GM12875 (cell line): ENCODE results near the gene COG3.

ENCODE experiments used
- H3K4me3 ChIP-seq: one replicate; pipeline ENCODE4 v1.5.1; 2011; ENCODE audit warnings: low read depth, low read length, control low read depth
- TF ChIP-seq, protein P1 (sequence below): IDR thresholded peaks from 2 replicates; pipeline ENCODE4 v1.5.1; 2011; ENCODE audit warnings: low read depth, mild to moderate bottlenecking, control low read depth, inconsistent platforms, low read length, moderate library complexity, borderline replicate concordance; ENCODE audit not compliant: insufficient read depth

The COG3 gene

DNA sequence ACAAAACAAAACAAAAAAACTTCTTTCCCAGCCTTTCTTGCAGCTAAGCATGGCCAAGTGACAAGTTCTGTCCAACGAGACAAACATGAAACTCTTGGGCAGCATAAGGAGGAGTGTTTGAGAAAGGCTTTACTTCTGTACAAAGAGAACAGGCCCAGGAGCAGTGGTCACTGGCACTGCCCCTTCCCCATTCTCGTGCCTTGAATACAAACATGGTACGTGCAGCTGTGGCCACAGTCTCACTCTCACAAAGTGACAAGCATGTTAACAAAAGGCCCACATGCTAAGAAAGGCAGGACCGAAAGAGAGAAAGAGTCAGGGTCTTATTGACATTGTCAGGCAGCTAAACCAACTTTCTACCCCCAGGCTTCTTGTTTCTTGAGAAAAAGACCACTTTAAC lies 26.8 kb upstream of the COG3 start:
- no peak overlapping the region for H3K4me3 ChIP-seq
- TF ChIP-seq, protein P1, sequence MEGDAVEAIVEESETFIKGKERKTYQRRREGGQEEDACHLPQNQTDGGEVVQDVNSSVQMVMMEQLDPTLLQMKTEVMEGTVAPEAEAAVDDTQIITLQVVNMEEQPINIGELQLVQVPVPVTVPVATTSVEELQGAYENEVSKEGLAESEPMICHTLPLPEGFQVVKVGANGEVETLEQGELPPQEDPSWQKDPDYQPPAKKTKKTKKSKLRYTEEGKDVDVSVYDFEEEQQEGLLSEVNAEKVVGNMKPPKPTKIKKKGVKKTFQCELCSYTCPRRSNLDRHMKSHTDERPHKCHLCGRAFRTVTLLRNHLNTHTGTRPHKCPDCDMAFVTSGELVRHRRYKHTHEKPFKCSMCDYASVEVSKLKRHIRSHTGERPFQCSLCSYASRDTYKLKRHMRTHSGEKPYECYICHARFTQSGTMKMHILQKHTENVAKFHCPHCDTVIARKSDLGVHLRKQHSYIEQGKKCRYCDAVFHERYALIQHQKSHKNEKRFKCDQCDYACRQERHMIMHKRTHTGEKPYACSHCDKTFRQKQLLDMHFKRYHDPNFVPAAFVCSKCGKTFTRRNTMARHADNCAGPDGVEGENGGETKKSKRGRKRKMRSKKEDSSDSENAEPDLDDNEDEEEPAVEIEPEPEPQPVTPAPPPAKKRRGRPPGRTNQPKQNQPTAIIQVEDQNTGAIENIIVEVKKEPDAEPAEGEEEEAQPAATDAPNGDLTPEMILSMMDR, result no peak

DNA sequence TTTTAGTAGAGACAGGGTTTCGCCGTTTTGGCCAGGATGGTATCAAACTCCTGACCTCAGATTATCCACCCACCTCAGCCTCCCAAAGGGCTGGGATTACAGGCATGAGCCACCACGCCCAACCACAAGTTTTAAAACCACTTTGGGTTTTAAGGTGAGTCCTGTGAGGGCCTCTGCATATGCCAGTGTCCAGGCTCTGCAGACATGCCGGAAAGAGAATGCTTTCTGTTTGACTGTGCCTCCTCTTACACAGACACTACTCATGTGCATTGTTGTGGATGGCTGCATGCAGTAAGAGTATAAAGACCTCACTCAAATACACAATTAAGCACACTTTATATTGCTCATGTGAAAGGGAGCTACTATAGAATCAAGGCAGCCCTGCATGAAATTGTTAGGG lies 25.7 kb upstream of the COG3 start:
- TF ChIP-seq, protein P1, result no peak
- H3K4me3 ChIP-seq, result no peak overlapping the region

DNA sequence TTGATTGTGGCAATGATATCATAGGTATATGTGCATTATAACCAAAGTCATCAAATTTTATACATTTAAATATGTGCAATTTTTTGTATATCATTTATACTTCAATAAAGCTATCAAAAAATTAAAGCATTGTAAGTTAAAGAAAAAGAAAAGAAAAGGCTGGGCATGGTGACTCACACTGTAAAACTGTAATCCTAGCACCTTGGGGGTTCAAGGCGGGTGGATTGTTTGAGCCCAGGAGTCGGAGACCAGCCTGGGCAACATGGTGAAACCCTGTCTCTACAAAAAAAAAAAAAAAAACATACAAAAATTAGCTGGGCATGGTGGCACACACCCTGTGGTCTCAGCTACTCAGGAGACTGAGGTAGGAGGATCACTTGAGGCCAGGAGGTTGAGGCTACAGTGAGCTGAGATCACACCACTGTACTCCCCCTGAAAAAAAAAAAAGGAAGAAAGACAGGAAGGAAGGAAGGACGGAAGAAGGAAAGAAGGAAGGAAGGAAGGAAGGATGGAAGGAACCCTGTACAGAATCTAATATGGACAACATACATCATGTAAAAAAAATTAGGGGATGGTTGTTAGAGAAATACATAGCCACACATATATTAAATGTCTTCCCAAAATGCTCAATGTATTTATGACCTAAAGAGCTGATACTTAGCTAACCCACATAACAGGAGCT lies 24.8 kb upstream of the COG3 start:
- no peak overlapping the region for H3K4me3 ChIP-seq
- TF ChIP-seq, protein P1, result no peak

DNA sequence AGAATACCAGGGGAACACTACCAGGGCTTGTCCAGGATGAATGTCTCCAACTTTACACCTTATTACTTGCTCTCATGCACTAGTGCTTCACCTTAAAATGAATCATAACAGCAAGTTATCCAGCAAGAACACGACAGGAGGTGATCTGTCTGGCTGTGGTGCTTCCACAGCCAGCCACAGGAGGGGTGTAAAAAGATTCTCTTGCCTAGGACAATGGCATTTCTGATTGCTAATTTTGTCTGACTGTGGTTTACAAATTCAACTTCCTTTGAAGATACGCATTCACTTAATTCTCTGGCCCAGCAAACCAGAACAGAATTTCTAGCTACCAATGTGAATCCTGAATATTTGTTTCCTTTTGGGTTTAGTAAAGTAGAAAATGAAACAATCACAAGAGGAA lies 23.1 kb upstream of the COG3 start:
- TF ChIP-seq, protein P1, result peak; percentile 38; the same call in 1 of the 2 replicates
- no peak overlapping the region for H3K4me3 ChIP-seq

DNA sequence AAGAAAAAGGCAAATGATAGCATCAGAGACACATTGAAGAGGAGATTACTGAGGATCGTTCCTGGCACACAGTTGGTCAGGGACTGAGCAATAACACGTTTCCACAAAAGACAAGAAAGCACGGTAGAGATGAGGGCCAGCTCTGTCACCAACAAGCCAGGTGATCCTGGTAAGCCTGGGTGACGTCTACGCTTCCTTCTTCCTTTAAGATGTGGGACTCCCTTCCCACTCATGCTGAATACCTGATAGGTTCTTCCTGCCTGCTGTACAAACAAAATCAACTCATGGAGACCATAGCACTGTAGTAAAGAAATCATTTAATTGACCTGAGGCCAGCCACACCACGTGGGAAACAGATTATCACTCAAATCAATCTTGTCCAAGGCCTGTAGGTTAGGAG lies 19.7 kb upstream of the COG3 start:
- no peak overlapping the region for H3K4me3 ChIP-seq
- TF ChIP-seq, protein P1, result no peak

DNA sequence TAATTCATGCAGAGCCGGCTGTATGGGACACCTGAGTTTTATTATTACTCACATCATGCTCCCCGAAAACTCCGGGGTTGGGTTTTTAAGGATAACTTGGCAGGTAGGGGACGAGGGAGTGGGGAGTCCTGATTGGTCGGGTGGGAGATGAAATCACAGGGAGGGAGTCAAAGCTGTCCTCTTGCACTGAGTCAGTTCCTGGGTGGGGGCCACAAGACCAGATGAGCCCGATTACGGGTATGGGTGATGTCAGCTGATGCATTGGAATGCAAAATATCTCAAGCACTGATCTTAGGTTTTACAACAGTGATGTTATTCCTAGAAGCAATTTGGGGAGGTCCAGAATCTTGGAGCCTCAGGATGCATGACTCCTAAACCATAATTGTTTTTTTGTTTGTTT lies 18.6 kb upstream of the COG3 start:
- TF ChIP-seq, protein P1, result no peak
- H3K4me3 ChIP-seq, result no peak overlapping the region

DNA sequence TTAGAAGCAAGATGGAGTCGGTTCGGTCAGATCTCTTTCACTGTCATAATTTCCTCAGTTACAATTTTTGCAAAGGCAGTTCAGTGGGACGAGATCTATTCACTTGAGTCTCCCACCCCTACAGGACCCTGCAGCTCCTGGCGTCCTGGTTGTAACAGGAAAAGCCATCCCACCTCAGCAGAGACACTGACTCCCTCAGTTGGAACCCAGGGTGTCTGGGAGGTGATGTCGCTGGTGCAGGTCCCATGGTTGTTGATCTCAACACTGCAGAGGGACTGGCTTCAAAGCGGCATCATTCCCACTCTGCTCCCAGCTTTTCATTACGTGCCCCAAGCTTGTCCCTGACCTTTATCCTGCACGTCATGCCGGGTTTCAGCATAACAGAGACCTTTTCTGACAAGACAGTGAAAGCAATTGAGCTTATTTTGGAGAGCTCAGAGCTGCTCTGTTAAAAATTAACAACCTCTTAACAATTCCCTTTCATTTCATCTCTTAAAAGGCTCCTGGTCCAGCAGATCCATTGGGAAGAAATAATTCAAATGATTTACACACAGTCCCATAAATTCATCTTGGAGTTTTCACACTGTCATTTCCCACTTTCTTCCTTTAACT lies 17.6 kb upstream of the COG3 start:
- TF ChIP-seq, protein P1, result no peak
- no peak overlapping the region for H3K4me3 ChIP-seq
